CD14-positive monocyte (primary cell): ENCODE measurements around the gene ARID3A. TPM values are rescaled to one million over a fixed set of nuclear protein-coding genes. Genes with fewer than 3 reads are reported as not detected.

Experiments used
- DNase-seq, 3 donors: peaks; one replicate each; pipeline ENCODE4 v3.0.0-alpha.2; 2011 to 2022
- H2AFZ ChIP-seq: 2 replicates; pipeline ENCODE4 v1.6.0; 2012; ENCODE audit warnings: mild to moderate bottlenecking, low read depth, low read length, inconsistent platforms; ENCODE audit not compliant: insufficient read depth, poor library complexity, severe bottlenecking
- H3K27ac ChIP-seq, 2 donors: 1 replicate in 1 of 2; 2 replicates in 1 of 2; pipeline ENCODE4 v1.5.1; 2012 to 2013; ENCODE audit warnings: low read length in 2 of 2, control low read depth in 1 of 2, inconsistent platforms in 1 of 2, low read depth in 1 of 2, mild to moderate bottlenecking in 1 of 2
- H3K27me3 ChIP-seq, 2 donors: one replicate each; pipeline versions ENCODE4 v1.6.0 to v1.6.1; 2011 to 2013; ENCODE audit warnings: low read length in 2 of 2; ENCODE audit not compliant: control insufficient read depth in 2 of 2, insufficient read depth in 2 of 2
- H3K36me3 ChIP-seq, 2 donors: replicated peaks in 1 of 2; 1 replicate in 1 of 2; 2 replicates in 1 of 2; pipeline versions ENCODE4 v1.5.1 to v1.6.1; 2012 to 2013; ENCODE audit warnings: low read length in 2 of 2, control low read depth in 1 of 2, inconsistent platforms in 1 of 2, mild to moderate bottlenecking in 1 of 2; ENCODE audit not compliant: insufficient read depth in 2 of 2, control insufficient read depth in 1 of 2
- H3K4me1 ChIP-seq, 2 donors: 1 replicate in 1 of 2; 2 replicates in 1 of 2; pipeline versions ENCODE4 v1.5.1 to v1.6.1; 2012 to 2013; ENCODE audit warnings: low read length in 2 of 2, control low read depth in 1 of 2, inconsistent platforms in 1 of 2, mild to moderate bottlenecking in 1 of 2, moderate library complexity in 1 of 2; ENCODE audit not compliant: insufficient read depth in 2 of 2, control insufficient read depth in 1 of 2
- H3K4me2 ChIP-seq: replicated peaks from 2 replicates; pipeline ENCODE3; 2012; ENCODE audit warnings: low read length, moderate library complexity, mild to moderate bottlenecking; ENCODE audit not compliant: poor library complexity, severe bottlenecking; ENCODE audit errors: extremely low read depth
- H3K4me3 ChIP-seq, 3 experiments: fragments of 200-600 bp in 1 of 3; sonication (generic) in 1 of 3; replicated peaks in 1 of 3; 1 replicate in 2 of 3; 2 replicates in 1 of 3; pipeline ENCODE4 v1.5.1; 2011 to 2013; ENCODE audit warnings: low read length in 3 of 3, mild to moderate bottlenecking in 3 of 3, control low read depth in 2 of 3, low read depth in 2 of 3, inconsistent platforms in 1 of 3, moderate library complexity in 1 of 3
- H3K79me2 ChIP-seq: 2 replicates; pipeline ENCODE4 v1.6.0; 2012; ENCODE audit warnings: mild to moderate bottlenecking, control low read depth, inconsistent platforms, low read length, moderate library complexity; ENCODE audit not compliant: insufficient read depth
- H3K9ac ChIP-seq: 2 replicates; pipeline ENCODE4 v1.6.0; 2017; ENCODE audit warnings: low read length, mild to moderate bottlenecking; ENCODE audit not compliant: insufficient read depth, poor library complexity, severe bottlenecking
- H3K9me3 ChIP-seq, 2 donors: replicated peaks in 1 of 2; 1 replicate in 1 of 2; 2 replicates in 1 of 2; pipeline versions ENCODE4 v1.5.1 to v1.6.1; 2012 to 2013; ENCODE audit warnings: low read length in 2 of 2, control low read depth in 1 of 2; ENCODE audit not compliant: control insufficient read depth in 1 of 2, insufficient read depth in 1 of 2
- H4K20me1 ChIP-seq: 2 replicates; pipeline ENCODE4 v1.6.0; 2012; ENCODE audit warnings: mild to moderate bottlenecking, low read length, control low read depth, moderate library complexity; ENCODE audit not compliant: insufficient read depth
- H3K27ac Mint-ChIP-seq, 7 donors: one replicate each; pipeline ENCODE4 v1.8.0; 2020; ENCODE audit warnings: mild to moderate bottlenecking in 7 of 7, mixed read lengths in 7 of 7, moderate library complexity in 6 of 7, inconsistent platforms in 2 of 7
- H3K27me3 Mint-ChIP-seq, 3 donors: one replicate each; pipeline ENCODE4 v1.8.0; 2021 to 2022; ENCODE audit warnings: low read depth in 3 of 3, mild to moderate bottlenecking in 3 of 3, mixed read lengths in 3 of 3, moderate library complexity in 3 of 3, inconsistent platforms in 1 of 3
- H3K36me3 Mint-ChIP-seq, 2 donors: one replicate each; pipeline ENCODE4 v1.8.0; 2020; ENCODE audit warnings: mixed read lengths in 2 of 2, inconsistent platforms in 1 of 2, mild to moderate bottlenecking in 1 of 2
- H3K4me1 Mint-ChIP-seq: one replicate; pipeline ENCODE4 v1.8.0; 2020; ENCODE audit warnings: mild to moderate bottlenecking, mixed read lengths
- H3K4me3 Mint-ChIP-seq, 2 donors: one replicate each; pipeline ENCODE4 v1.8.0; 2020; ENCODE audit warnings: mild to moderate bottlenecking in 2 of 2, mixed read lengths in 2 of 2, moderate library complexity in 1 of 2
- H3K9me3 Mint-ChIP-seq, 7 donors: one replicate each; pipeline ENCODE4 v1.8.0; 2020 to 2022; ENCODE audit warnings: mixed read lengths in 7 of 7, mild to moderate bottlenecking in 6 of 7, moderate library complexity in 6 of 7, inconsistent platforms in 2 of 7
- WGBS: methylation state at CpG from one replicate; pipeline ENCODE4 v1.1.5; 2013; ENCODE audit warnings: missing lambda C conversion rate; ENCODE audit not compliant: insufficient coverage; 5-methylcytosine and 5-hydroxymethylcytosine counted together
- intact Hi-C, 2 donors: fragments of 100-400 bp; cut with micrococcal nuclease; formaldehyde crosslinking; loops; one replicate each; pipeline versions ENCODE4 v1.15.0 to v1.15.1; 2023
- polyA plus RNA-seq, 3 donors: library from polyadenylated mRNA; depleted of rRNA in 1 of 3; unstranded in 2 of 3; stranded (reverse) in 1 of 3; fragments of 300-500 nt in 2 of 3; fragments of >200 nt in 1 of 3; fragmentation: Illumina TruSeq in 2 of 3; gene quantifications; 1 replicate in 2 of 3; 2 replicates in 1 of 3; pipeline ENCODE4 v1.2.3, GENCODE V29; 2012 to 2021
- TF ChIP-seq, protein P1 (sequence below): fragments of 200-600 bp; IDR thresholded peaks from one replicate; pipeline ENCODE4 v1.8.0; 2022; ENCODE audit warnings: antibody characterized with exemption, mild to moderate bottlenecking

Gene ARID3A
- polyA plus RNA-seq, 3 donors, result 2.1 to 41.6 (median 3.2) TPM

DNA sequence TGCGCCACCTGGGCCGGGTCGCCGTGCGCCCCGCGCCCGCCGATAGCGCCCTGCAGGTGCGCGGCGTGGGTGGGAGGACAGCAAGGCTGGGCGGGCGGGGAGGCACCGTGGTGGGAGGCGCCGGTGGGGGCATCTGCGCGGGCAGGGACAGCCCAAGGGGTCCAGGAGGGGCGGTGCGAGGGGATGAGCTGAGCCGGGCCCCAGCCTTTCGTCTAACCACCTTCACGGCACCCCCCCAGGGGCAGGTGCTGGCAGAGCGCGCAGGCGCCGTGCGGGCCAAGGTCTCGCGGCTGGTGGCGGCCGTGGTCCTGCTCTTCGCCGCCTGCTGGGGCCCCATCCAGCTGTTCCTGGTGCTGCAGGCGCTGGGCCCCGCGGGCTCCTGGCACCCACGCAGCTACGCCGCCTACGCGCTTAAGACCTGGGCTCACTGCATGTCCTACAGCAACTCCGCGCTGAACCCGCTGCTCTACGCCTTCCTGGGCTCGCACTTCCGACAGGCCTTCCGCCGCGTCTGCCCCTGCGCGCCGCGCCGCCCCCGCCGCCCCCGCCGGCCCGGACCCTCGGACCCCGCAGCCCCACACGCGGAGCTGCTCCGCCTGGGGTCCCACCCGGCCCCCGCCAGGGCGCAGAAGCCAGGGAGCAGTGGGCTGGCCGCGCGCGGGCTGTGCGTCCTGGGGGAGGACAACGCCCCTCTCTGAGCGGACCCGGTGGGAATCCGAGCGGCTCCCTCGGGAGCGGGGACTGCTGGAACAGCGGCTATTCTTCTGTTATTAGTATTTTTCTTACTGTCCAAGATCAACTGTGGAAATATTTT lies 5.6 kb upstream of the ARID3A start:
- H3K9me3 Mint-ChIP-seq, result peaks cover 0 to 7% (median 3%) of the 10 kb centered on the region in 7 donors
- Histone ChIP-seq H3K4me3 (peak overlapping the region in 1 of 3 experiments; percentile 55), H3K36me3 (no peaks in the 10 kb centered on the region), H3K27me3 (peaks cover 23 to 47% of the 10 kb centered on the region in 2 donors), H4K20me1 (peaks cover 9% of the 10 kb centered on the region), H3K9ac (peak overlapping the region; percentile 8), H3K4me2 (peak overlapping the region; percentile 74), H3K9me3 (no peaks in the 10 kb centered on the region), H3K27ac (no peak overlapping the region), H3K79me2 (peaks cover 16% of the 10 kb centered on the region), H2AFZ (peak overlapping the region; percentile 37), H3K4me1 (peaks cover 48 to 61% of the 10 kb centered on the region in 2 donors)
- peak in 2 of 3 donors; percentile 28 to 38 for DNase-seq
- under 1% methylated on average over 70 of the region's 84 CpGs for WGBS
- TF ChIP-seq, protein P1, sequence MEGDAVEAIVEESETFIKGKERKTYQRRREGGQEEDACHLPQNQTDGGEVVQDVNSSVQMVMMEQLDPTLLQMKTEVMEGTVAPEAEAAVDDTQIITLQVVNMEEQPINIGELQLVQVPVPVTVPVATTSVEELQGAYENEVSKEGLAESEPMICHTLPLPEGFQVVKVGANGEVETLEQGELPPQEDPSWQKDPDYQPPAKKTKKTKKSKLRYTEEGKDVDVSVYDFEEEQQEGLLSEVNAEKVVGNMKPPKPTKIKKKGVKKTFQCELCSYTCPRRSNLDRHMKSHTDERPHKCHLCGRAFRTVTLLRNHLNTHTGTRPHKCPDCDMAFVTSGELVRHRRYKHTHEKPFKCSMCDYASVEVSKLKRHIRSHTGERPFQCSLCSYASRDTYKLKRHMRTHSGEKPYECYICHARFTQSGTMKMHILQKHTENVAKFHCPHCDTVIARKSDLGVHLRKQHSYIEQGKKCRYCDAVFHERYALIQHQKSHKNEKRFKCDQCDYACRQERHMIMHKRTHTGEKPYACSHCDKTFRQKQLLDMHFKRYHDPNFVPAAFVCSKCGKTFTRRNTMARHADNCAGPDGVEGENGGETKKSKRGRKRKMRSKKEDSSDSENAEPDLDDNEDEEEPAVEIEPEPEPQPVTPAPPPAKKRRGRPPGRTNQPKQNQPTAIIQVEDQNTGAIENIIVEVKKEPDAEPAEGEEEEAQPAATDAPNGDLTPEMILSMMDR, result no peak
- peaks cover 45 to 62% (median 56%) of the 10 kb centered on the region in 3 donors for H3K27me3 Mint-ChIP-seq
- no peak overlapping the region for H3K27ac Mint-ChIP-seq
- peaks cover 0 to 2% of the 10 kb centered on the region in 2 donors for H3K36me3 Mint-ChIP-seq
- peak overlapping the region; percentile 39 to 86 for H3K4me3 Mint-ChIP-seq
- H3K4me1 Mint-ChIP-seq, result peaks cover 30% of the 10 kb centered on the region
- intact Hi-C loops, result loop anchor here (2.0 to 10.0 kb wide), 3 partner anchors 57 to 325 kb away; partner anchors contain the start of genes ATP5F1D (in 1 of the 2) and MIDN (in 1 of the 2)

DNA sequence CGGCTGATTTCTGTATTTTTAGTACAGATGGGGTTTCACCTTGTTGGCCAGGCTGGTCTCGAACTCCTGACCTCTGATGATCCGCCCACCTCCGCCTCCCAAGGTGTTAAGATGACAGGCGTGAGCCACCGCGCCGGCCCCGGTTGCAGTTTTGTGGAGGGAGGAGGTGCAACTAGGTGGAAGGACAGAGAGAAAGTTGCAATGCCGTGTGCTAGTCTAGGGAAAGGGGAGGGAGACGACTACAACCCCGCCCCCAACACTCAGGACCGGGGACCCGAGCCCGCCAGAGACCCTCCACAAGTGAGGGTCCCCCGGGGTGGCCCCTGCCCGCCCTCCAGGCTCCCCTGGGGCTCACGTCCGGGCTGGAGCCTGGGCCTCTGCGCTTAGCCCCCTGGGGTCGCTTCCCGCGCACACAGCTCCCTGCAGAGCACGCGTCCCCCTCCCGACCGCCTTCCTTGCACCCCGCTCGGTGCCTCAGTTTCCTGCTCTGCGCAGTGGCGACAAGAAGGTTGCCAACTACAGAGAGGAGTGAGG lies 1.2 kb upstream of the ARID3A start:
- peaks cover 47 to 52% of the 10 kb centered on the region in 2 donors for H3K4me1 ChIP-seq
- peaks cover 56% of the 10 kb centered on the region for H3K79me2 ChIP-seq
- TF ChIP-seq, protein P1, result no peak
- intact Hi-C loops, result loop anchor here in 1 of 2 donors (5.0 to 10.0 kb wide), 2 partner anchors 178 to 320 kb away; partner anchors contain the start of genes ATP5F1D, GPX4 and MIDN
- H3K36me3 Mint-ChIP-seq, result peaks cover 2 to 7% of the 10 kb centered on the region in 2 donors
- H3K4me1 Mint-ChIP-seq, result peaks cover 40% of the 10 kb centered on the region
- peaks cover 17 to 24% (median 23%) of the 10 kb centered on the region in 3 donors for H3K27me3 Mint-ChIP-seq
- H3K4me3 Mint-ChIP-seq, result peak overlapping the region; percentile 84 to 87
- H2AFZ ChIP-seq, result peak overlapping the region; percentile 95
- H3K27ac ChIP-seq, result peak overlapping the region in 1 of 2 donors; percentile 87
- H3K4me3 ChIP-seq, result peak overlapping the region; percentile 89 to 99 (median 90)
- peaks cover 0 to 2% of the 10 kb centered on the region in 2 donors for H3K36me3 ChIP-seq
- H3K27ac Mint-ChIP-seq, result peak overlapping the region in 1 of 7 donors; percentile 68
- H3K9me3 Mint-ChIP-seq, result peaks cover 0 to 4% (median 2%) of the 10 kb centered on the region in 7 donors
- peaks cover 26% of the 10 kb centered on the region for H4K20me1 ChIP-seq
- peak overlapping the region; percentile 88 for H3K9ac ChIP-seq
- 14% methylated on average over 17 of the region's 31 CpGs for WGBS
- DNase-seq, result no peak
- H3K27me3 ChIP-seq, result peaks cover 4 to 17% of the 10 kb centered on the region in 2 donors
- H3K4me2 ChIP-seq, result peak overlapping the region; percentile 99
- H3K9me3 ChIP-seq, result no peaks in the 10 kb centered on the region
